ENCODE measurements around the gene DLG5. TPM values are rescaled to one million over a fixed set of nuclear protein-coding genes. Genes with fewer than 3 reads are reported as not detected.
A peak's percentile ranks its signal among the peaks of the same experiment; 100 is the strongest.

DLG5 gene
- total RNA-seq, 1 experiment from 2014 or later = 127 TPM

GRCh38 chr10:77816311-77816710 is 110.2 kb downstream of the DLG5 start:
- no peaks in the 10 kb centered on the region for H3K27me3 Mint-ChIP-seq (ENCODE audit: insufficient read depth, unreplicated experiment)
- no peak overlapping the region for H3K27ac Mint-ChIP-seq (ENCODE audit: low read depth, unreplicated experiment)
- no peak for TF ChIP-seq CTCF (IDR thresholded peaks at IDR 0.05; ENCODE audit: unreplicated experiment)
- ChIA-PET POLR2A (no interaction called here), CTCF (interaction anchor here (0.9 to 1.6 kb wide), 3 partner anchors 12 to 105 kb away, joined by 4 to 5 read pairs (median 4); no protein-coding TSS in a partner anchor)
- DNase-seq (ENCODE audit: unreplicated experiment) = no peak
- BruUV-seq (replicated peaks) = no TSS peak
- peaks cover 100% of the 10 kb centered on the region for H3K36me3 Mint-ChIP-seq (ENCODE audit: insufficient read depth, unreplicated experiment)
- intact Hi-C loops (cut with micrococcal nuclease) = no loop called here
- H3K4me1 Mint-ChIP-seq (ENCODE audit: insufficient read depth, unreplicated experiment) = no peaks in the 10 kb centered on the region
- no peak overlapping the region for H3K4me3 Mint-ChIP-seq (ENCODE audit: unreplicated experiment)
- H3K9me3 Mint-ChIP-seq (ENCODE audit: unreplicated experiment) = no peaks in the 10 kb centered on the region

- CTCF ChIA-PET = interaction anchor here (0.7 kb wide), 1 partner anchor 24 kb away, joined by 3 read pairs; no protein-coding TSS in a partner anchor
- TF ChIP-seq CTCF (IDR thresholded peaks at IDR 0.05; ENCODE audit: unreplicated experiment) = no peak
- peaks cover 6% of the 10 kb centered on the region for H3K4me1 Mint-ChIP-seq (ENCODE audit: insufficient read depth, unreplicated experiment)
- no peak overlapping the region for H3K4me3 Mint-ChIP-seq (ENCODE audit: unreplicated experiment)
- no TSS peak for BruUV-seq (replicated peaks)
- H3K9me3 Mint-ChIP-seq (ENCODE audit: unreplicated experiment) = no peaks in the 10 kb centered on the region
- peaks cover 100% of the 10 kb centered on the region for H3K36me3 Mint-ChIP-seq (ENCODE audit: insufficient read depth, unreplicated experiment)
- no peak for DNase-seq (ENCODE audit: unreplicated experiment)
- intact Hi-C loops (cut with micrococcal nuclease) = no loop called here
- POLR2A ChIA-PET = interaction anchor here (0.8 to 1.3 kb wide), 2 partner anchors 8 to 9 kb away, joined by 3 to 4 read pairs; no protein-coding TSS in a partner anchor
- no peak overlapping the region for H3K27ac Mint-ChIP-seq (ENCODE audit: low read depth, unreplicated experiment)
- no peaks in the 10 kb centered on the region for H3K27me3 Mint-ChIP-seq (ENCODE audit: insufficient read depth, unreplicated experiment)
Observed at GRCh38 chr10:77812741-77813140, 113.8 kb downstream of the DLG5 start.

GRCh38 chr10:77811831-77812430 is 114.6 kb downstream of the DLG5 start:
- H3K4me3 Mint-ChIP-seq (ENCODE audit: unreplicated experiment) = no peak overlapping the region
- peaks cover 100% of the 10 kb centered on the region for H3K36me3 Mint-ChIP-seq (ENCODE audit: insufficient read depth, unreplicated experiment)
- ChIA-PET POLR2A (interaction anchor here (0.8 to 1.3 kb wide), 2 partner anchors 8 to 10 kb away, joined by 3 to 4 read pairs; no protein-coding TSS in a partner anchor), CTCF (interaction anchor here (0.7 to 1.5 kb wide), 3 partner anchors 10 to 646 kb away, joined by 3 to 5 read pairs (median 4); no protein-coding TSS in a partner anchor)
- peaks cover 6% of the 10 kb centered on the region for H3K4me1 Mint-ChIP-seq (ENCODE audit: insufficient read depth, unreplicated experiment)
- no peak overlapping the region for H3K27ac Mint-ChIP-seq (ENCODE audit: low read depth, unreplicated experiment)
- no peak for DNase-seq (ENCODE audit: unreplicated experiment)
- no TSS peak for BruUV-seq (replicated peaks)
- no peaks in the 10 kb centered on the region for H3K27me3 Mint-ChIP-seq (ENCODE audit: insufficient read depth, unreplicated experiment)
- no peak for TF ChIP-seq CTCF (IDR thresholded peaks at IDR 0.05; ENCODE audit: unreplicated experiment)
- H3K9me3 Mint-ChIP-seq (ENCODE audit: unreplicated experiment) = no peaks in the 10 kb centered on the region
- intact Hi-C loops (cut with micrococcal nuclease) = no loop called here

- CTCF ChIA-PET = interaction anchor here (0.9 to 1.5 kb wide), 3 partner anchors 93 to 645 kb away, joined by 3 to 5 read pairs (median 3); no protein-coding TSS in a partner anchor
- no TSS peak for BruUV-seq (replicated peaks)
- POLR2A ChIA-PET = interaction anchor here (1.7 kb wide), 1 partner anchor 10 kb away, joined by 4 read pairs; no protein-coding TSS in a partner anchor
- no peak for DNase-seq (ENCODE audit: unreplicated experiment)
- H3K36me3 Mint-ChIP-seq (ENCODE audit: insufficient read depth, unreplicated experiment) = peaks cover 100% of the 10 kb centered on the region
- intact Hi-C loops (cut with micrococcal nuclease) = no loop called here
- H3K27ac Mint-ChIP-seq (ENCODE audit: low read depth, unreplicated experiment) = no peak overlapping the region
- no peaks in the 10 kb centered on the region for H3K9me3 Mint-ChIP-seq (ENCODE audit: unreplicated experiment)
- H3K4me1 Mint-ChIP-seq (ENCODE audit: insufficient read depth, unreplicated experiment) = peaks cover 6% of the 10 kb centered on the region
- H3K4me3 Mint-ChIP-seq (ENCODE audit: unreplicated experiment) = peak overlapping the region; percentile 21
- no peaks in the 10 kb centered on the region for H3K27me3 Mint-ChIP-seq (ENCODE audit: insufficient read depth, unreplicated experiment)
- no peak for TF ChIP-seq CTCF (IDR thresholded peaks at IDR 0.05; ENCODE audit: unreplicated experiment)
Observed at GRCh38 chr10:77810446-77811335, 115.9 kb downstream of the DLG5 start.

Data from MCF 10A (cell line).